ENCODE measurements around the gene TMOD3. TPM values are rescaled to one million over a fixed set of nuclear protein-coding genes. Genes with fewer than 3 reads are reported as not detected.

Gene TMOD3
- total and polyA plus RNA-seq, 2 donors (not counting 1 experiment from before 2014, with no cell fraction given) = 33.7 to 35.3 TPM

GRCh38 chr15:51878446-51879386 lies 49.3 kb downstream of the TMOD3 start:
- Histone ChIP-seq H3K9ac (ENCODE audit: insufficient read depth, low read length) (no peak overlapping the region), H3K36me3 (ENCODE audit: control insufficient read depth, insufficient read depth, low read length) (no peaks in the 10 kb centered on the region), H3K4me2 (ENCODE audit: extremely low read depth, insufficient read depth, low read length) (peak overlapping the region; percentile 21), H3K4me1 (ENCODE audit: control insufficient read depth, extremely low read depth, insufficient read depth, low read length) (peaks cover 28% of the 10 kb centered on the region), H2AFZ (ENCODE audit: low read length) (no peak overlapping the region), H3K9me3 (ENCODE audit: control insufficient read depth, insufficient read depth, low read depth, low read length) (no peaks in the 10 kb centered on the region), H3K4me3 (replicated peaks in 1 of 4; ENCODE audit: control extremely low read depth in 1 of 4, insufficient read depth in 1 of 4, low read depth in 3 of 4, low read length in 4 of 4) (no peak overlapping the region), H3K79me2 (ENCODE audit: control insufficient read depth, insufficient read depth, low read length) (peaks cover 27% of the 10 kb centered on the region), H4K20me1 (ENCODE audit: control insufficient read depth, extremely low read depth, insufficient read depth, low read length) (no peaks in the 10 kb centered on the region), H3K27me3 (ENCODE audit: control insufficient read depth, insufficient read depth, low read length) (no peaks in the 10 kb centered on the region), H3K27ac (ENCODE audit: insufficient read depth, low read length) (peak overlapping the region; percentile 77)
- peak; percentile 67 to 89 for DNase-seq (ENCODE audit: low read depth in 2 of 2)
- TF ChIP-seq EZH2 (IDR thresholded peaks at IDR 0.05; ENCODE audit: low read length, missing control alignments) (no peak), CTCF (conservative IDR thresholded peaks at IDR 0.05 in 1 of 2, IDR thresholded peaks at IDR 0.05 in 1 of 2; ENCODE audit: low read depth in 1 of 2, low read length in 2 of 2) (no peak)

GRCh38 chr15:51879555-51879954 lies 50.1 kb downstream of the TMOD3 start:
- Histone ChIP-seq H3K79me2 (ENCODE audit: control insufficient read depth, insufficient read depth, low read length) (peaks cover 31% of the 10 kb centered on the region), H3K27ac (ENCODE audit: insufficient read depth, low read length) (peak overlapping the region; percentile 77), H3K4me3 (replicated peaks in 1 of 4; ENCODE audit: control extremely low read depth in 1 of 4, insufficient read depth in 1 of 4, low read depth in 3 of 4, low read length in 4 of 4) (no peak overlapping the region), H2AFZ (ENCODE audit: low read length) (no peak overlapping the region), H4K20me1 (ENCODE audit: control insufficient read depth, extremely low read depth, insufficient read depth, low read length) (no peaks in the 10 kb centered on the region), H3K4me1 (ENCODE audit: control insufficient read depth, extremely low read depth, insufficient read depth, low read length) (peaks cover 29% of the 10 kb centered on the region), H3K27me3 (ENCODE audit: control insufficient read depth, insufficient read depth, low read length) (no peaks in the 10 kb centered on the region), H3K9me3 (ENCODE audit: control insufficient read depth, insufficient read depth, low read depth, low read length) (no peaks in the 10 kb centered on the region), H3K4me2 (ENCODE audit: extremely low read depth, insufficient read depth, low read length) (peak overlapping the region; percentile 46), H3K36me3 (ENCODE audit: control insufficient read depth, insufficient read depth, low read length) (no peaks in the 10 kb centered on the region), H3K9ac (ENCODE audit: insufficient read depth, low read length) (no peak overlapping the region)
- TF ChIP-seq EZH2 (IDR thresholded peaks at IDR 0.05; ENCODE audit: low read length, missing control alignments) = no peak
- no peak for TF ChIP-seq CTCF (conservative IDR thresholded peaks at IDR 0.05 in 1 of 2, IDR thresholded peaks at IDR 0.05 in 1 of 2; ENCODE audit: low read depth in 1 of 2, low read length in 2 of 2)
- peak; percentile 33 to 81 for DNase-seq (ENCODE audit: low read depth in 2 of 2)

GRCh38 chr15:51883271-51883837 lies 53.9 kb downstream of the TMOD3 start:
- no peak overlapping the region for H3K4me3 ChIP-seq (replicated peaks in 1 of 4; ENCODE audit: control extremely low read depth in 1 of 4, insufficient read depth in 1 of 4, low read depth in 3 of 4, low read length in 4 of 4)
- no peak for TF ChIP-seq CTCF (conservative IDR thresholded peaks at IDR 0.05 in 1 of 2, IDR thresholded peaks at IDR 0.05 in 1 of 2; ENCODE audit: low read depth in 1 of 2, low read length in 2 of 2)
- no peak for TF ChIP-seq EZH2 (IDR thresholded peaks at IDR 0.05; ENCODE audit: low read length, missing control alignments)
- H4K20me1 ChIP-seq (ENCODE audit: control insufficient read depth, extremely low read depth, insufficient read depth, low read length) = no peaks in the 10 kb centered on the region
- H2AFZ ChIP-seq (ENCODE audit: low read length) = no peak overlapping the region
- no peaks in the 10 kb centered on the region for H3K36me3 ChIP-seq (ENCODE audit: control insufficient read depth, insufficient read depth, low read length)
- H3K9me3 ChIP-seq (ENCODE audit: control insufficient read depth, insufficient read depth, low read depth, low read length) = no peaks in the 10 kb centered on the region
- peaks cover 18% of the 10 kb centered on the region for H3K79me2 ChIP-seq (ENCODE audit: control insufficient read depth, insufficient read depth, low read length)
- DNase-seq (ENCODE audit: low read depth in 2 of 2) = peak; percentile 56 to 74
- H3K4me2 ChIP-seq (ENCODE audit: extremely low read depth, insufficient read depth, low read length) = peak overlapping the region; percentile 66
- H3K27ac ChIP-seq (ENCODE audit: insufficient read depth, low read length) = no peak overlapping the region
- no peak overlapping the region for H3K9ac ChIP-seq (ENCODE audit: insufficient read depth, low read length)
- peaks cover 21% of the 10 kb centered on the region for H3K4me1 ChIP-seq (ENCODE audit: control insufficient read depth, extremely low read depth, insufficient read depth, low read length)
- H3K27me3 ChIP-seq (ENCODE audit: control insufficient read depth, insufficient read depth, low read length) = no peaks in the 10 kb centered on the region
